ENCODE measurements around the gene RUFY3. TPM values are rescaled to one million over a fixed set of nuclear protein-coding genes. Genes with fewer than 3 reads are reported as not detected.

RUFY3 gene
- total and polyA plus RNA-seq, 9 of the 15 experiments (the other 6 are each of a cell fraction or from before 2014, with no cell fraction given) = 4.2 to 31.1 (median 21.5) TPM

GRCh38 chr4:70706044-70706461 is 15.7 kb upstream of the RUFY3 start:
- POLR2A ChIA-PET = interaction anchor here (0.7 to 2.5 kb wide), 8 partner anchors 9 to 191 kb away, joined by 3 to 10 read pairs (median 4); no protein-coding TSS in a partner anchor
- TF ChIP-seq MIER1 (IDR thresholded peaks at IDR 0.05; ENCODE audit: low read depth) (0 out of 2 replicates have a peak, but pooled peaks have one; percentile 22), E2F6 (IDR thresholded peaks at IDR 0.05; ENCODE audit: borderline replicate concordance in 1 of 2, extremely low read depth in 1 of 2, insufficient read depth in 1 of 2, insufficient read length in 1 of 2, low read depth in 1 of 2, low read length in 1 of 2, poor library complexity in 1 of 2, severe bottlenecking in 1 of 2) (no peak), GTF2E2 (tag; IDR thresholded peaks at IDR 0.05) (0 out of 2 replicates have a peak, but pooled peaks have one; percentile 33), KDM1A (IDR thresholded peaks at IDR 0.05) (peak in 1 of 2 experiments; percentile 33; a peak in 2 of 4 replicates), ZFP30 (CRISPR knock-in tag; IDR thresholded peaks at IDR 0.05; ENCODE audit: borderline replicate concordance) (no peak), ZNF232 (CRISPR knock-in tag; IDR thresholded peaks at IDR 0.05) (no peak), BRCA1 (IDR thresholded peaks at IDR 0.05) (no peak), BRCA1 (CRISPR knock-in tag; IDR thresholded peaks at IDR 0.05) (no peak), ZKSCAN8 (CRISPR knock-in tag; IDR thresholded peaks at IDR 0.05) (peak; percentile 87), ZNF449 (CRISPR knock-in tag; IDR thresholded peaks at IDR 0.05) (no peak)
- Histone ChIP-seq H3K4me2 (ENCODE audit: insufficient read depth, low read length) (peak overlapping the region; percentile 81), H3K9me1 (ENCODE audit: control insufficient read depth, insufficient read depth, low read length) (no peaks in the 10 kb centered on the region), H3K4me1 (replicated peaks in 1 of 2; ENCODE audit: control insufficient read depth in 2 of 2, insufficient read depth in 2 of 2, low read length in 2 of 2) (peaks cover 15% of the 10 kb centered on the region in 2 experiments; a peak in 4 of 5 replicates), H4K20me1 (replicated peaks; ENCODE audit: control insufficient read depth, insufficient read depth, low read length) (no peaks in the 10 kb centered on the region), H3K27ac (ENCODE audit: extremely low read depth, low read depth, low read length) (peak overlapping the region; percentile 85), H3K9ac (ENCODE audit: insufficient read depth in 1 of 2, low read depth in 2 of 2, low read length in 2 of 2) (peak overlapping the region; percentile 79 to 94), H3K79me2 (ENCODE audit: control insufficient read depth, insufficient read depth, low read length) (peaks cover 31% of the 10 kb centered on the region), H3K4me3 (peak overlapping the region; percentile 79), H3K27me3 (ENCODE audit: control insufficient read depth in 2 of 2, insufficient read depth in 2 of 2, low read length in 2 of 2) (no peaks in the 10 kb centered on the region), H3K36me3 (ENCODE audit: control insufficient read depth, insufficient read depth, low read length) (no peaks in the 10 kb centered on the region), H3K9me3 (replicated peaks; ENCODE audit: control insufficient read depth, insufficient read depth, low read depth, low read length) (no peaks in the 10 kb centered on the region), H2AFZ (ENCODE audit: low read depth, low read length) (peak overlapping the region; percentile 98)
- ATAC-seq = no peak
- WGBS (ENCODE audit: insufficient coverage, low coverage, missing lambda C conversion rate) = 2% methylated on average over 7 of the region's 7 CpGs
- intact Hi-C loops (cut with micrococcal nuclease) = loop anchor here (5.0 to 10.0 kb wide), 3 partner anchors 111 to 289 kb away; partner anchors contain the start of genes DCK and MOB1B
- FAIRE-seq = no peak
- in situ Hi-C loops (cut with MboI) = no loop called here
- CTCF ChIA-PET (ENCODE audit: low intra/inter-chr PET ratio) = no interaction called here
- BruUV-seq (replicated peaks) = TSS peak; percentile 51
- no peak for DNase-seq (ENCODE audit: extremely low read depth in 1 of 4, low spot score in 3 of 4)

Data from K562 (cell line).